HCT116 (cell line): Measurements from ENCODE around the gene C1orf35. TPM values are rescaled to one million over a fixed set of nuclear protein-coding genes. Genes with fewer than 3 reads are reported as not detected.

Source experiments
- ATAC-seq: fragments of 200-7000 bp; cut with Tn5 transposase; 2 replicates; pipeline ENCODE4 v1.9.1; 2020; ENCODE audit warnings: mild to moderate bottlenecking, moderate library complexity
- BruUV-seq: library from RNA; stranded (reverse); fragments of 400-500 nt; replicated peaks from 2 replicates; lab custom pipeline; 2021; lab: Mats Ljungman, UMichigan
- CTCF ChIA-PET: fragments of 300-600 bp; sonication (Branson Sonifier 250); formaldehyde crosslinking; loops from one replicate; lab custom pipeline; 2021; ENCODE audit warnings: antibody characterized with exemption; lab: Charles Lee
- POLR2A ChIA-PET: fragments of 300-600, 350-600 bp; sonication (Branson Sonifier 250); formaldehyde crosslinking; loops from one replicate; lab custom pipeline; 2021; ENCODE audit warnings: antibody characterized with exemption; lab: Charles Lee
- RAD21 ChIA-PET, 2 experiments: fragments of 300-600 bp; sonication (Branson Sonifier 250); formaldehyde crosslinking; loops; one replicate each; lab custom pipeline; 2023; ENCODE audit warnings: low total read pairs in 2 of 2; ENCODE audit not compliant: uncharacterized antibody in 2 of 2, unreplicated experiment in 2 of 2, low non-redundant PET in 1 of 2; lab: Charles Lee
- DNase-seq: peaks from one replicate; pipeline ENCODE4 v3.0.0-alpha.2; 2010; ENCODE audit warnings: low read depth, low spot score
- H2AFZ ChIP-seq: fragments of 200-600 bp; shearing (Covaris generic), sonication (generic); 2 replicates; pipeline ENCODE4 v1.6.1; 2017; ENCODE audit warnings: low read depth, mixed run types, mixed read lengths, antibody characterized with exemption, low read length; ENCODE audit not compliant: poor library complexity, severe bottlenecking
- H3K27ac ChIP-seq: 2 replicates; pipeline ENCODE4 v1.5.1; 2012; ENCODE audit warnings: low read depth, low read length
- H3K27me3 ChIP-seq: fragments of 200-600 bp; sonication (generic); 2 replicates; pipeline ENCODE4 v1.6.1; 2016; ENCODE audit warnings: mixed run types, low read length, mixed read lengths; ENCODE audit not compliant: insufficient read depth
- H3K36me3 ChIP-seq, 2 experiments: fragments of 200-500 bp in 1 of 2; fragments of 200-600 bp in 1 of 2; sonication (Bioruptor generic) in 1 of 2; sonication (generic) in 1 of 2; 2 replicates each; pipeline versions ENCODE4 v1.5.1 to v1.6.1; 2014 to 2016; ENCODE audit warnings: low read length in 2 of 2, inconsistent platforms in 1 of 2, mixed read lengths in 1 of 2, mixed run types in 1 of 2; ENCODE audit not compliant: insufficient read depth in 2 of 2, control insufficient read depth in 1 of 2
- H3K4me1 ChIP-seq, 2 experiments: fragments of 200-600 bp in 1 of 2; sonication (generic) in 1 of 2; 2 replicates each; pipeline versions ENCODE4 v1.5.1 to v1.6.1; 2012 to 2017; ENCODE audit warnings: low read length in 2 of 2, inconsistent platforms in 1 of 2, mild to moderate bottlenecking in 1 of 2, mixed read lengths in 1 of 2, mixed run types in 1 of 2, moderate library complexity in 1 of 2; ENCODE audit not compliant: insufficient read depth in 2 of 2, control insufficient read depth in 1 of 2
- H3K4me2 ChIP-seq: fragments of 200-600 bp; sonication (generic); 2 replicates; pipeline ENCODE4 v1.6.1; 2017; ENCODE audit warnings: mixed run types, low read length, mixed read lengths
- H3K4me3 ChIP-seq, 2 experiments: fragments of 200-600 bp in 1 of 2; sonication (generic) in 1 of 2; replicated peaks in 1 of 2; 2 replicates each; pipeline ENCODE4 v1.5.1; 2011 to 2016; ENCODE audit warnings: low read length in 2 of 2, control low read depth in 1 of 2, low read depth in 1 of 2, mild to moderate bottlenecking in 1 of 2, mixed read lengths in 1 of 2, mixed run types in 1 of 2
- H3K79me2 ChIP-seq: fragments of 200-600 bp; sonication (generic); 2 replicates; pipeline ENCODE4 v1.6.1; 2017; ENCODE audit warnings: mild to moderate bottlenecking, mixed run types, low read length, moderate library complexity, mixed read lengths; ENCODE audit not compliant: insufficient read depth
- H3K9ac ChIP-seq: fragments of 200-600 bp; sonication (generic); 2 replicates; pipeline ENCODE4 v1.6.1; 2016; ENCODE audit warnings: low read length, mixed read lengths
- H3K9me2 ChIP-seq: fragments of 200-600 bp; sonication (generic), shearing (Covaris generic); 2 replicates; pipeline ENCODE4 v1.6.1; 2017; ENCODE audit warnings: mixed run types, mild to moderate bottlenecking, moderate library complexity; ENCODE audit not compliant: insufficient read depth
- H3K9me3 ChIP-seq, 2 experiments: fragments of 200-500 bp in 1 of 2; fragments of 200-600 bp in 1 of 2; sonication (Bioruptor generic) in 1 of 2; sonication (generic) in 1 of 2; 2 replicates each; pipeline ENCODE4 v1.6.1; 2014 to 2017; ENCODE audit warnings: low read length in 2 of 2, mixed read lengths in 2 of 2, inconsistent platforms in 1 of 2, low read depth in 1 of 2, mild to moderate bottlenecking in 1 of 2, mixed run types in 1 of 2, moderate library complexity in 1 of 2; ENCODE audit not compliant: control insufficient read depth in 1 of 2, insufficient read depth in 1 of 2
- H4K20me1 ChIP-seq: fragments of 200-600 bp; sonication (generic), shearing (Covaris generic); 2 replicates; pipeline ENCODE4 v1.6.1; 2017; ENCODE audit warnings: mixed run types, mild to moderate bottlenecking, moderate library complexity; ENCODE audit not compliant: insufficient read depth
- CBX3 ChIP-seq: IDR thresholded peaks from 2 replicates; pipeline ENCODE4 v1.6.1; 2012; ENCODE audit warnings: low read depth
- CTCF ChIP-seq, 3 experiments: fragments of 200-600 bp in 1 of 3; sonication (generic) in 1 of 3; IDR thresholded peaks in 2 of 3; conservative IDR thresholded peaks in 1 of 3; 2 replicates each; pipeline ENCODE4 v1.5.1; 2012 to 2017; ENCODE audit warnings: low read depth in 2 of 3, low read length in 2 of 3, antibody characterized with exemption in 1 of 3, borderline replicate concordance in 1 of 3, control low read depth in 1 of 3, mild to moderate bottlenecking in 1 of 3, mixed read lengths in 1 of 3, mixed run types in 1 of 3, moderate library complexity in 1 of 3; ENCODE audit not compliant: insufficient read depth in 1 of 3
- ELF1 ChIP-seq: IDR thresholded peaks from 2 replicates; pipeline ENCODE4 v1.6.1; 2012; ENCODE audit warnings: low read depth, borderline replicate concordance
- EZH2 ChIP-seq: fragments of 200-600 bp; sonication (generic); IDR thresholded peaks from 2 replicates; pipeline ENCODE4 v1.6.1; 2017; ENCODE audit warnings: antibody characterized with exemption, mixed run types
- JUND ChIP-seq: IDR thresholded peaks from 2 replicates; pipeline ENCODE4 v1.6.1; 2012
- MAX ChIP-seq: IDR thresholded peaks from 2 replicates; pipeline ENCODE4 v1.6.1; 2012
- POLR2A ChIP-seq: IDR thresholded peaks from 2 replicates; pipeline ENCODE4 v1.7.0; 2011; ENCODE audit warnings: borderline replicate concordance; ENCODE audit not compliant: insufficient read depth, insufficient read length; ENCODE audit errors: extremely low read depth
- POLR2AphosphoS5 ChIP-seq: IDR thresholded peaks from 2 replicates; pipeline ENCODE4 v1.6.1; 2011; ENCODE audit warnings: mild to moderate bottlenecking, low read depth, low read length, moderate library complexity
- RAD21 ChIP-seq: IDR thresholded peaks from 2 replicates; pipeline ENCODE4 v1.6.1; 2012; ENCODE audit warnings: low read depth, mild to moderate bottlenecking
- REST ChIP-seq: IDR thresholded peaks from 2 replicates; pipeline ENCODE4 v1.6.1; 2012; ENCODE audit warnings: low read depth
- SIN3A ChIP-seq: IDR thresholded peaks from 2 replicates; pipeline ENCODE4 v1.6.1; 2012; ENCODE audit warnings: low read depth
- SP1 ChIP-seq: IDR thresholded peaks from 2 replicates; pipeline ENCODE4 v1.6.1; 2012; ENCODE audit warnings: low read depth
- SRF ChIP-seq: IDR thresholded peaks from 2 replicates; pipeline ENCODE4 v1.6.1; 2012; ENCODE audit warnings: low read depth
- TCF7L2 ChIP-seq: IDR thresholded peaks from 2 replicates; pipeline ENCODE4 v1.7.0; 2011; ENCODE audit warnings: borderline replicate concordance, inconsistent platforms; ENCODE audit not compliant: insufficient read depth, insufficient read length; ENCODE audit errors: extremely low read depth
- YY1 ChIP-seq: IDR thresholded peaks from 2 replicates; pipeline ENCODE4 v1.6.1; 2011; ENCODE audit warnings: low read length, low read depth, moderate library complexity, mild to moderate bottlenecking; ENCODE audit not compliant: insufficient replicate concordance; ENCODE audit errors: extremely low read depth
- ZBTB33 ChIP-seq: IDR thresholded peaks from 2 replicates; pipeline ENCODE4 v1.6.1; 2011; ENCODE audit warnings: mild to moderate bottlenecking, low read length, moderate library complexity; ENCODE audit not compliant: insufficient replicate concordance; ENCODE audit errors: extremely low read depth
- ZFX ChIP-seq: fragments of 450-650 bp; IDR thresholded peaks from 2 replicates; pipeline ENCODE4 v1.6.1; 2017
- ZNF274 ChIP-seq: fragments of 200-500 bp; sonication (Bioruptor generic); IDR thresholded peaks from 2 replicates; pipeline ENCODE4 v1.6.1; 2014; ENCODE audit warnings: mild to moderate bottlenecking, low read depth, low read length, inconsistent platforms
- intact Hi-C: fragments of 100-400 bp; cut with micrococcal nuclease; formaldehyde crosslinking; loops from 2 replicates; pipeline ENCODE4 v1.10.0; 2022
- total RNA-seq: library from RNA; stranded (reverse); gene quantifications from one replicate; pipeline ENCODE4 v1.2.1, GENCODE V29; 2021; ENCODE audit not compliant: unreplicated experiment

Gene C1orf35
- total RNA-seq, 1 experiment from 2014 or later: 26.1 TPM

GRCh38 chr1:228084325-228084724, 18.8 kb downstream of the C1orf35 start:
- Histone ChIP-seq H3K9me2 (no peaks in the 10 kb centered on the region), H3K9ac (peak overlapping the region; percentile 100), H3K4me1 (peaks cover 11 to 51% of the 10 kb centered on the region in 2 experiments), H3K9me3 (no peaks in the 10 kb centered on the region), H4K20me1 (peaks cover 44% of the 10 kb centered on the region), H3K27ac (no peak overlapping the region), H3K27me3 (no peaks in the 10 kb centered on the region), H3K79me2 (peaks cover 99% of the 10 kb centered on the region), H3K4me2 (peak overlapping the region; percentile 96), H3K4me3 (peak overlapping the region; percentile 94 to 99), H3K36me3 (peaks cover 0 to 32% of the 10 kb centered on the region in 2 experiments; a peak in 1 of 4 replicates), H2AFZ (no peak overlapping the region)
- ChIA-PET CTCF (no interaction called here), RAD21 (no interaction called here), POLR2A (interaction anchor here (1.2 kb wide), 1 partner anchor 14 kb away, joined by 3 read pairs; no protein-coding TSS in a partner anchor)
- ATAC-seq (no peak), DNase-seq (no peak)
- no peak for TF ChIP-seq MAX
- TF ChIP-seq JUND: no peak
- no peak for TF ChIP-seq ELF1
- no peak for TF ChIP-seq SP1
- no peak for TF ChIP-seq POLR2A
- no peak for TF ChIP-seq TCF7L2
- no peak for TF ChIP-seq REST
- TF ChIP-seq SIN3A: no peak
- TF ChIP-seq RAD21: no peak
- TF ChIP-seq YY1: no peak
- no peak for TF ChIP-seq POLR2AphosphoS5
- TF ChIP-seq SRF: no peak
- TF ChIP-seq ZNF274: no peak
- TF ChIP-seq CTCF (IDR thresholded peaks at IDR 0.05 in 2 of 3, conservative IDR thresholded peaks at IDR 0.05 in 1 of 3; ENCODE audit: borderline replicate concordance in 1 of 3, insufficient read depth in 1 of 3, low read depth in 2 of 3, low read length in 2 of 3): no peak
- TF ChIP-seq EZH2: no peak
- no peak for TF ChIP-seq ZFX
- no peak for TF ChIP-seq CBX3
- TF ChIP-seq ZBTB33: no peak
- intact Hi-C loops: no loop called here
- no TSS peak for BruUV-seq
